ENCODE data around the gene CD207.

Gene CD207

GRCh38 chr2:70793450-70793849, 42.2 kb downstream of the CD207 start:
- no peak for DNase-seq

- DNase-seq, result no peak
Observed at GRCh38 chr2:70790136-70790828, 45.3 kb downstream of the CD207 start, which contains the start of gene FIGLA. FIGLA (minus strand) TSS chr2:70790643; CDS start chr2:70790638, 5 bp downstream.

- DNase-seq, result no peak
Observed at GRCh38 chr2:70789304-70790135, 46.1 kb downstream of the CD207 start.

GRCh38 chr2:70785137-70785911, 50.3 kb downstream of the CD207 start:
- no peak for DNase-seq

GRCh38 chr2:70784320-70784719, 51.3 kb downstream of the CD207 start:
- no peak for DNase-seq
